Upper lobe of left lung (tissue), 6 donors: Measurements from ENCODE around the gene DPF3. TPM values are rescaled to one million over a fixed set of nuclear protein-coding genes. Genes with fewer than 3 reads are reported as not detected.

Experiments
- ATAC-seq, 2 donors: fragments of 200-7000 bp; cut with Tn5 transposase; one replicate each; pipeline ENCODE4 v1.9.1; 2022; ENCODE audit warnings: mild to moderate bottlenecking in 2 of 2, moderate library complexity in 2 of 2; ENCODE audit not compliant: low FRiP score in 2 of 2
- DNase-seq, 2 donors: peaks; one replicate each; pipeline ENCODE4 v3.0.0-alpha.2; 2019 to 2020
- H3K27ac ChIP-seq, 4 donors: fragments of 200-600 bp; sonication (generic); one replicate each; pipeline ENCODE4 v1.5.1; 2016 to 2019
- H3K27me3 ChIP-seq, 4 donors: fragments of 200-600 bp; sonication (generic); one replicate each; pipeline ENCODE4 v1.5.1; 2017 to 2019
- H3K36me3 ChIP-seq, 4 donors: fragments of 200-600 bp; sonication (generic); one replicate each; pipeline ENCODE4 v1.5.1; 2016 to 2019
- H3K4me1 ChIP-seq, 4 donors: fragments of 200-600 bp; sonication (generic); one replicate each; pipeline ENCODE4 v1.5.1; 2018 to 2019
- H3K4me3 ChIP-seq, 4 donors: fragments of 200-600 bp; sonication (generic); one replicate each; pipeline ENCODE4 v1.5.1; 2017 to 2019; ENCODE audit warnings: mild to moderate bottlenecking in 2 of 4, moderate library complexity in 1 of 4
- H3K9me3 ChIP-seq, 4 donors: fragments of 200-600 bp; sonication (generic); one replicate each; pipeline ENCODE4 v1.5.1; 2018 to 2019
- EP300 ChIP-seq, 4 donors: sonication (generic); formaldehyde crosslinking; IDR thresholded peaks; one replicate each; pipeline ENCODE4 v1.5.1; 2017; ENCODE audit warnings: antibody characterized with exemption in 4 of 4, control low read depth in 2 of 4
- POLR2A ChIP-seq, 4 donors: fragments of 450-650 bp; IDR thresholded peaks; one replicate each; pipeline ENCODE4 v1.5.1; 2016 to 2017; ENCODE audit warnings: antibody characterized with exemption in 4 of 4, mild to moderate bottlenecking in 2 of 4
- POLR2AphosphoS5 ChIP-seq, 2 donors: sonication (generic); formaldehyde crosslinking; IDR thresholded peaks; one replicate each; pipeline ENCODE4 v1.5.1; 2017; ENCODE audit warnings: antibody characterized with exemption in 2 of 2
- WGBS, 2 donors: methylation state at CpG; one replicate each; pipeline ENCODE4 v1.1.5; 2017 to 2018; 5-methylcytosine and 5-hydroxymethylcytosine counted together
- total RNA-seq, 6 donors: library from RNA; depleted of rRNA in 4 of 6; stranded (reverse); fragments of >200 nt in 4 of 6; gene quantifications; one replicate each; pipeline versions ENCODE4 v1.1.0 to v1.2.1, GENCODE V29; 2016 to 2021
- TF ChIP-seq, protein P1 (sequence below), 6 experiments: fragments of 450-650 bp in 4 of 6; fragments of 200-600 bp in 2 of 6; sonication (generic) in 2 of 6; IDR thresholded peaks; one replicate each; pipeline ENCODE4 v1.5.1; 2016 to 2019; ENCODE audit warnings: antibody characterized with exemption in 6 of 6
- donor health status: DM: no; HTN: no; CAD: no; lungs with moderate emphysema.
- donor health status: DM: no; HTN: yes; CAD: no; lungs with severe emphysema.

The DPF3 gene
- total RNA-seq, 6 donors from 2014 or later = 0.30 to 1.3 (median 1.0) TPM

DNA sequence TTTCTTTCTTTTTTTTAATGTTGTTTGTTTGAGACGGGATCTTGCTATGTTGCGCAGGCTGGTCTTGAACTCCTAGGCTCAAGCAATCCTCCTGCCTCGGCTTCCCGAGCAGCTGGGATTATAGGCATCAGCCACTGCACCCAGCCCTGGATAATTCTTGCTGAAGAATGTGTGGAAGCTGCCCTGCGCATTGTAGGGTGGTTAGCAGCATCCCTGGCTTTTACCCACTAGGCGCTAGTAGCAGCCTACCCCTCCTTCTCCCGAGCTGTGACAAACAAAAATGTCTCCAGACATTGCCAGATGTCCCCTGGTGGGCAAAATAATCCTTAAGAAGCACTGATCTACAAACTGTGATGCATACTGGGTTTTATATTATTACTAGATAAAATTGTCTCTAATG lies 39.0 kb upstream of the DPF3 start:
- no peaks in the 10 kb centered on the region for H3K27me3 ChIP-seq
- peaks cover 0 to 1% (median under 1%) of the 10 kb centered on the region in 4 donors for H3K36me3 ChIP-seq
- peaks cover 0 to under 1% (median under 1%) of the 10 kb centered on the region in 4 donors for H3K4me1 ChIP-seq
- TF ChIP-seq POLR2A (IDR thresholded peaks at IDR 0.05) (no peak), EP300 (IDR thresholded peaks at IDR 0.05) (no peak), POLR2AphosphoS5 (IDR thresholded peaks at IDR 0.05) (no peak)
- TF ChIP-seq, protein P1, sequence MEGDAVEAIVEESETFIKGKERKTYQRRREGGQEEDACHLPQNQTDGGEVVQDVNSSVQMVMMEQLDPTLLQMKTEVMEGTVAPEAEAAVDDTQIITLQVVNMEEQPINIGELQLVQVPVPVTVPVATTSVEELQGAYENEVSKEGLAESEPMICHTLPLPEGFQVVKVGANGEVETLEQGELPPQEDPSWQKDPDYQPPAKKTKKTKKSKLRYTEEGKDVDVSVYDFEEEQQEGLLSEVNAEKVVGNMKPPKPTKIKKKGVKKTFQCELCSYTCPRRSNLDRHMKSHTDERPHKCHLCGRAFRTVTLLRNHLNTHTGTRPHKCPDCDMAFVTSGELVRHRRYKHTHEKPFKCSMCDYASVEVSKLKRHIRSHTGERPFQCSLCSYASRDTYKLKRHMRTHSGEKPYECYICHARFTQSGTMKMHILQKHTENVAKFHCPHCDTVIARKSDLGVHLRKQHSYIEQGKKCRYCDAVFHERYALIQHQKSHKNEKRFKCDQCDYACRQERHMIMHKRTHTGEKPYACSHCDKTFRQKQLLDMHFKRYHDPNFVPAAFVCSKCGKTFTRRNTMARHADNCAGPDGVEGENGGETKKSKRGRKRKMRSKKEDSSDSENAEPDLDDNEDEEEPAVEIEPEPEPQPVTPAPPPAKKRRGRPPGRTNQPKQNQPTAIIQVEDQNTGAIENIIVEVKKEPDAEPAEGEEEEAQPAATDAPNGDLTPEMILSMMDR (IDR thresholded peaks at IDR 0.05) = no peak
- 89 to 100% methylated on average over 7 of the region's 7 CpGs for WGBS, 2 donors
- no peak overlapping the region for H3K27ac ChIP-seq
- no peak overlapping the region for H3K4me3 ChIP-seq
- ATAC-seq (no peak), DNase-seq (no peak)
- no peaks in the 10 kb centered on the region for H3K9me3 ChIP-seq

- no peak overlapping the region for H3K27ac ChIP-seq
- DNase-seq = peak in 1 of 2 donors; percentile 83
Measured at GRCh38 chr14:72929316-72930080, 35.6 kb upstream of the DPF3 start.

GRCh38 chr14:72928872-72929271 lies 35.0 kb upstream of the DPF3 start:
- Histone ChIP-seq H3K9me3 (no peaks in the 10 kb centered on the region), H3K27me3 (no peaks in the 10 kb centered on the region), H3K27ac (no peak overlapping the region), H3K4me1 (peaks cover 7 to 21% (median 11%) of the 10 kb centered on the region in 4 donors), H3K4me3 (no peak overlapping the region), H3K36me3 (no peaks in the 10 kb centered on the region)
- DNase-seq (peak in 1 of 2 donors; percentile 76), ATAC-seq (no peak)
- WGBS, 2 donors = 100% methylated on average over 3 to 4 of the region's 21 CpGs
- TF ChIP-seq POLR2A (IDR thresholded peaks at IDR 0.05) = no peak

More at GRCh38 chr14:72929316-72930080, 35.6 kb upstream of the DPF3 start:
- ATAC-seq = no peak
- TF ChIP-seq, protein P1 (IDR thresholded peaks at IDR 0.05) = no peak
- no peak for TF ChIP-seq EP300 (IDR thresholded peaks at IDR 0.05)
- TF ChIP-seq POLR2A (IDR thresholded peaks at IDR 0.05) = no peak
- TF ChIP-seq POLR2AphosphoS5 (IDR thresholded peaks at IDR 0.05) = no peak
- no peaks in the 10 kb centered on the region for H3K27me3 ChIP-seq
- H3K4me1 ChIP-seq = peaks cover 7 to 21% (median 11%) of the 10 kb centered on the region in 4 donors
- 93 to 98% methylated on average over 41 to 43 of the region's 43 CpGs for WGBS, 2 donors
- no peak overlapping the region for H3K4me3 ChIP-seq
- no peaks in the 10 kb centered on the region for H3K36me3 ChIP-seq
- no peaks in the 10 kb centered on the region for H3K9me3 ChIP-seq

GRCh38 chr14:72926292-72927028 lies 32.6 kb upstream of the DPF3 start, which contains the start of gene DCAF4:
TSS of gene DCAF4 (plus strand) at chr14:72926464. CDS start at chr14:72937979, 11,515 bp downstream.
- Histone ChIP-seq H3K4me3 (peak within 1 kb of the TSS; percentile 84 to 92 (median 87)), H3K27ac (peak within 1 kb of the TSS; percentile 12 to 83 (median 74)), H3K9me3 (no peaks in the 10 kb centered on the region), H3K27me3 (no peaks in the 10 kb centered on the region), H3K4me1 (peaks cover 7 to 21% (median 11%) of the 10 kb centered on the region in 4 donors), H3K36me3 (no peaks in the 10 kb centered on the region)
- DNase-seq (peak; percentile 92 to 98), ATAC-seq (peak; percentile 97 to 98)
- TF ChIP-seq POLR2A (IDR thresholded peaks at IDR 0.05) (peak in 1 of 4 donors; percentile 38), EP300 (IDR thresholded peaks at IDR 0.05) (no peak), POLR2AphosphoS5 (IDR thresholded peaks at IDR 0.05) (peak in 1 of 2 donors; percentile 54)
- TF ChIP-seq, protein P1 (IDR thresholded peaks at IDR 0.05) = peak in 1 of 6 experiments; percentile 9
- 0 to 1% methylated on average over 18 to 36 of the region's 59 CpGs for WGBS, 2 donors

DNA sequence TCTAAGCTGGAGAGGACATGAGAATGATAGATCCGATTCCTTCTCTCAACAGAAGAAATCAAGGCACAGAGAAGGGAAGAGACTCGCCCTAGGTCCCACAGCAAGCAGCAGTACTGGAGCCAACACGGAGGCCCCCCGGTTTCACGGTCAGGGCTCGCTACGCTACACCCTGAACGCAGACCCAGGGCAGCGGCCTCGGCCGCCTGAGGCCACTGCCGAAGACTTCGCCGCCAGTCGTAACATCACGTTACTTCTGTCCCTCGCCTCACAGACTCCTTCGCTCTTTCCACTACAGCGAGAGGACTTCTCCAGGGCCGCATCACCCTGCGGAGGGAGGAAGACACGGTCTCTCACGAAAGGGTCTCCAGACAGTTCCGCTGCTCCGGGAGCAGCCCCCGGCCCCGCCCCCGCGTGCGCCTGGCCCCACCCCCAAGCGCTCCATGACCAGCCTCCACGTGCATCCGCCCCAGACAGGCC lies 32.0 kb upstream of the DPF3 start:
- H3K27me3 ChIP-seq = no peaks in the 10 kb centered on the region
- TF ChIP-seq POLR2AphosphoS5 (IDR thresholded peaks at IDR 0.05) (no peak), POLR2A (IDR thresholded peaks at IDR 0.05) (no peak), EP300 (IDR thresholded peaks at IDR 0.05) (no peak)
- TF ChIP-seq, protein P1 (IDR thresholded peaks at IDR 0.05) = no peak
- DNase-seq = peak in 1 of 2 donors; percentile 95
- ATAC-seq = peak; percentile 47 to 60
- H3K36me3 ChIP-seq = no peaks in the 10 kb centered on the region
- H3K4me3 ChIP-seq = peak overlapping the region; percentile 8 to 92 (median 87)
- WGBS, 2 donors = 10 to 33% methylated on average over 7 to 25 of the region's 33 CpGs
- H3K4me1 ChIP-seq = peaks cover 7 to 21% (median 11%) of the 10 kb centered on the region in 4 donors
- H3K27ac ChIP-seq = peak overlapping the region; percentile 5 to 68 (median 29)
- H3K9me3 ChIP-seq = no peaks in the 10 kb centered on the region
